Body of pancreas (tissue), 4 donors: ENCODE data around the gene HIVEP2. TPM values are rescaled to one million over a fixed set of nuclear protein-coding genes. Genes with fewer than 3 reads are reported as not detected.
A peak's percentile ranks its signal among the peaks of the same experiment; 100 is the strongest.

Experiments
- ATAC-seq: fragments of 150-250 bp; one replicate; pipeline ENCODE4 v1.9.1; 2016
- DNase-seq, 4 donors: peaks; one replicate each; pipeline ENCODE4 v3.0.0-alpha.2; 2019
- H3K27ac ChIP-seq, 4 donors: fragments of 200-600 bp; sonication (generic); 1 replicate in 3 of 4; 2 replicates in 1 of 4; pipeline versions ENCODE4 v1.5.1 to v1.6.1; 2016 to 2019; ENCODE audit warnings: mild to moderate bottlenecking in 1 of 4, mixed read lengths in 1 of 4, moderate library complexity in 1 of 4
- H3K27me3 ChIP-seq, 2 donors: fragments of 200-600 bp; sonication (generic); one replicate each; pipeline ENCODE4 v1.6.0; 2016; ENCODE audit warnings: mild to moderate bottlenecking in 1 of 2
- H3K36me3 ChIP-seq, 2 donors: fragments of 200-600 bp; sonication (generic); replicated peaks in 1 of 2; 2 replicates each; pipeline ENCODE4 v1.5.1; 2016; ENCODE audit warnings: low read depth in 2 of 2; ENCODE audit not compliant: insufficient read depth in 1 of 2
- H3K4me1 ChIP-seq: fragments of 200-600 bp; sonication (generic); one replicate; pipeline ENCODE4 v1.6.0; 2016
- H3K4me3 ChIP-seq, 2 donors: fragments of 200-600 bp; sonication (generic); 1 replicate in 1 of 2; 2 replicates in 1 of 2; pipeline ENCODE4 v1.5.1; 2016 to 2019
- H3K9me3 ChIP-seq, 3 donors: fragments of 200-600 bp; sonication (generic); 1 replicate in 2 of 3; 2 replicates in 1 of 3; pipeline ENCODE4 v1.5.1; 2016
- POLR2A ChIP-seq, 3 donors: fragments of 450-650 bp; IDR thresholded peaks; one replicate each; pipeline ENCODE4 v1.6.1; 2016; ENCODE audit warnings: antibody characterized with exemption in 3 of 3, mild to moderate bottlenecking in 2 of 3
- WGBS, 2 donors: methylation state at CpG; one replicate each; pipeline ENCODE4 v1.1.5; 2017; 5-methylcytosine and 5-hydroxymethylcytosine counted together
- intact Hi-C: fragments of 100-400 bp; cut with DNase I; formaldehyde crosslinking; loops from one replicate; pipeline ENCODE4 v1.15.1; 2023
- total RNA-seq, 2 donors: library from RNA; depleted of rRNA; stranded (reverse); fragments of >200 nt; gene quantifications; one replicate each; pipeline ENCODE4 v1.1.0, GENCODE V29; 2016
- TF ChIP-seq, protein P1 (sequence below), 7 experiments: fragments of 450-650 bp in 4 of 7; fragments of 200-600 bp in 3 of 7; sonication (generic) in 3 of 7; IDR thresholded peaks; one replicate each; pipeline ENCODE4 v1.5.1; 2016 to 2019; ENCODE audit warnings: antibody characterized with exemption in 7 of 7

Gene HIVEP2
- total RNA-seq, 2 donors from 2014 or later: 11.2 to 16.5 TPM

DNA sequence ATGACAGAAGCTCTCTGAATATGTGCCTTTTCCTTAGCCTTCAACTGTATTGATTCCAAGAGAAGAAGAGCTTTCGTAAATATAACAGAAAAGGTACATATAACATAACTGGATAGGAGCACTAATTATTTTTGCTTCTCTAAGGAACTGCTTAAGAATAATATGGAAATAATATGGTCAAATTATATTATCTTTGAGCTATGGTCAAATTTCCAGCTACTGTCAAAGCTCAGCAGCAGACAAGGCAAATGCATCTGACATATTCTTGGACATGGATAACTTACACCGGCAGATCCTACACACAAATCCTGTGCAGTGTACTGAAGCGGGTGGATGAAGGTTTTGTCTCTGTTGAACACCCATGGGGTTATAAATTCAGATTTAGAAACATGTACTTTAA lies 150.6 kb downstream of the HIVEP2 start:
- Histone ChIP-seq H3K27ac (no peak overlapping the region), H3K4me3 (no peak overlapping the region), H3K27me3 (no peaks in the 10 kb centered on the region), H3K9me3 (no peaks in the 10 kb centered on the region), H3K36me3 (no peaks in the 10 kb centered on the region), H3K4me1 (peaks cover 9% of the 10 kb centered on the region)
- 91 to 97% methylated on average over 3 of the region's 3 CpGs for WGBS, 2 donors
- DNase-seq: no peak
- intact Hi-C loops: no loop called here
- TF ChIP-seq, protein P1, sequence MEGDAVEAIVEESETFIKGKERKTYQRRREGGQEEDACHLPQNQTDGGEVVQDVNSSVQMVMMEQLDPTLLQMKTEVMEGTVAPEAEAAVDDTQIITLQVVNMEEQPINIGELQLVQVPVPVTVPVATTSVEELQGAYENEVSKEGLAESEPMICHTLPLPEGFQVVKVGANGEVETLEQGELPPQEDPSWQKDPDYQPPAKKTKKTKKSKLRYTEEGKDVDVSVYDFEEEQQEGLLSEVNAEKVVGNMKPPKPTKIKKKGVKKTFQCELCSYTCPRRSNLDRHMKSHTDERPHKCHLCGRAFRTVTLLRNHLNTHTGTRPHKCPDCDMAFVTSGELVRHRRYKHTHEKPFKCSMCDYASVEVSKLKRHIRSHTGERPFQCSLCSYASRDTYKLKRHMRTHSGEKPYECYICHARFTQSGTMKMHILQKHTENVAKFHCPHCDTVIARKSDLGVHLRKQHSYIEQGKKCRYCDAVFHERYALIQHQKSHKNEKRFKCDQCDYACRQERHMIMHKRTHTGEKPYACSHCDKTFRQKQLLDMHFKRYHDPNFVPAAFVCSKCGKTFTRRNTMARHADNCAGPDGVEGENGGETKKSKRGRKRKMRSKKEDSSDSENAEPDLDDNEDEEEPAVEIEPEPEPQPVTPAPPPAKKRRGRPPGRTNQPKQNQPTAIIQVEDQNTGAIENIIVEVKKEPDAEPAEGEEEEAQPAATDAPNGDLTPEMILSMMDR (IDR thresholded peaks at IDR 0.05): no peak
- no peak for TF ChIP-seq POLR2A (IDR thresholded peaks at IDR 0.05)
- no peak for ATAC-seq

DNA sequence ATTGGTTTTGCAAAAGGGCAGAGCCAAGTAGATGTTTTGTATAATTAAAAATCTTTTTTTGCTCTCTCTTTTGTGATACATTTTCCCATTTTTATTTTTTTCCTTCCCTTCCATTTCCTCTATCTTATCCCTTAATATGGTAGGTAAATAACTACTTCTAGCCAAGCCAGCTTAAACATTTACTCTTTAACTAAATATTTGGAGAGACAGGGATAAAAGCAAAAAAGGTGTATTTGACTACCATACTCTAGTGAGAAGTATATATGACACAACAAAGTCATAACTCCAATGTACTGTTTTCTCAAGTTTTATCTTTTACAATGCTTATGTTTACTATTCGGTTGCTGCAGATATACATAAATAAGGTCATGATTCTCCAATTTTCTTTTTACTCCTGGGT lies 154.7 kb downstream of the HIVEP2 start:
- H3K4me1 ChIP-seq: peaks cover 9% of the 10 kb centered on the region
- ATAC-seq (no peak), DNase-seq (no peak)
- intact Hi-C loops: no loop called here
- no peak overlapping the region for H3K27ac ChIP-seq
- no peak overlapping the region for H3K4me3 ChIP-seq
- no peaks in the 10 kb centered on the region for H3K9me3 ChIP-seq
- no peaks in the 10 kb centered on the region for H3K27me3 ChIP-seq
- no peak for TF ChIP-seq POLR2A (IDR thresholded peaks at IDR 0.05)
- WGBS, 2 donors: 53% methylated on average over 1 of the region's 1 CpG
- no peaks in the 10 kb centered on the region for H3K36me3 ChIP-seq

DNA sequence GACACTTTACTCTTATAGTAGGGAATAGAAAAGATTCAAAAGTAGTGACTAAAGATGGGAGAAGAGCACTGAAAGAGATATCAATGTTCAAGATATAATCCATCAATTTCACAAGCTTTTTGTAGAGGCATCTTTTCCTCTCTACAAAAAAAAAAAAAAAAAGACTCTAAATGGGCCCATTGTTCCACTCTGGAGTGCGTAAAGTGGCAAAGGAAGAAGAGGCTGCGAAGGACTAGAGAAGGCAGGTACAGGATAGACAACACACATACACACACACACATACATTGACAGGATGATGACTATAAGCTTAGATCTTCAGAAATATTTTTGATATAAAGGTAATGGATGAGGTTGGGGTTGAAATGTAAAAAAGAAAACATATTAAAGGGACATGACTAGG lies 157.6 kb downstream of the HIVEP2 start:
- DNase-seq (no peak), ATAC-seq (no peak)
- peaks cover 9% of the 10 kb centered on the region for H3K4me1 ChIP-seq
- WGBS, 2 donors: 88 to 92% methylated on average over 2 of the region's 2 CpGs
- H3K27me3 ChIP-seq: no peaks in the 10 kb centered on the region
- intact Hi-C loops: no loop called here
- H3K27ac ChIP-seq: no peak overlapping the region
- no peaks in the 10 kb centered on the region for H3K9me3 ChIP-seq
- H3K36me3 ChIP-seq: no peaks in the 10 kb centered on the region
- no peak overlapping the region for H3K4me3 ChIP-seq
- no peak for TF ChIP-seq POLR2A (IDR thresholded peaks at IDR 0.05)

DNA sequence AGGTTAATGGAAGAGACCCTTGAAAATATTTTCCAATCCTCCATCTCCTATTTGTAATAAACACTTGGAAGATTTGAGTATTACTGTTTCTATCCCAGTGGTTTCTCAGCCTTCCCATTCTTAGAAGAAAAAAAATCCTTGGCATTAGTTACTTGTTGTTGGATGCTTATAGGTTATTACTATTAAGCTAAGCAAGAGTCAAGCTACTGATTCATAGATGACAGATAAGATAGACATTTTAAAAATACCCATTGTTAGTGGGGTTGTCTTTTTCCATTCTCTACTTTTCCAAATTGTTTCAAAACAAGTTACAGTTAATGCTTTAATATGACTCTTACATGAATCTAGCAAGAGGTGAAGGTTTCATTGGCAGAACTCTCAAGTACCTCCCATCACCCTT lies 158.5 kb downstream of the HIVEP2 start:
- Histone ChIP-seq H3K9me3 (no peaks in the 10 kb centered on the region), H3K27me3 (no peaks in the 10 kb centered on the region), H3K36me3 (no peaks in the 10 kb centered on the region), H3K4me1 (peaks cover 9% of the 10 kb centered on the region), H3K4me3 (no peak overlapping the region), H3K27ac (no peak overlapping the region)
- DNase-seq (no peak), ATAC-seq (no peak)
- intact Hi-C loops: no loop called here
- TF ChIP-seq, protein P1 (IDR thresholded peaks at IDR 0.05): no peak
- no peak for TF ChIP-seq POLR2A (IDR thresholded peaks at IDR 0.05)

DNA sequence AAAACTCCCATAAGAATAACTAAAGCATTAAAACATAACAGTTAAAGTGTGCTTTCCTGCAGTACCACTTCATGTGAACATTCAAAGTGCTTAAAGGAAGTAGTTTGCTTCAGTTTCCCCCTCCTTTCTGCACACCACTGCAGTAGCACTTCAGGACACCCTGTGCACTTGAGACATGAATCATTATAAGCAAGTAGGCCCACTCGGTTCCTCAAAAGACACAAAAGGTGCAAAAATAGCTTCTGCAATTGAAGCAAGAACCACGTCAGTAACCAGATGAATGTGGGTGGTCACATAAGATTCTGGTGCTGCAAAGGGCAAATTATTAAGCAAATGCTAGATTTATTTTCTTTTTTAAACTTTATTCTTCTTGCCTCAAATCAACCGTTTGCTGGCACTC lies 160.6 kb downstream of the HIVEP2 start:
- H3K4me1 ChIP-seq: no peaks in the 10 kb centered on the region
- intact Hi-C loops: no loop called here
- H3K36me3 ChIP-seq: no peaks in the 10 kb centered on the region
- ATAC-seq (no peak), DNase-seq (peak in 1 of 4 donors; percentile 42)
- no peak overlapping the region for H3K27ac ChIP-seq
- 75 to 87% methylated on average over 3 of the region's 3 CpGs for WGBS, 2 donors
- no peak for TF ChIP-seq POLR2A (IDR thresholded peaks at IDR 0.05)
- TF ChIP-seq, protein P1 (IDR thresholded peaks at IDR 0.05): no peak
- H3K27me3 ChIP-seq: no peaks in the 10 kb centered on the region
- H3K9me3 ChIP-seq: no peaks in the 10 kb centered on the region
- H3K4me3 ChIP-seq: no peak overlapping the region

DNA sequence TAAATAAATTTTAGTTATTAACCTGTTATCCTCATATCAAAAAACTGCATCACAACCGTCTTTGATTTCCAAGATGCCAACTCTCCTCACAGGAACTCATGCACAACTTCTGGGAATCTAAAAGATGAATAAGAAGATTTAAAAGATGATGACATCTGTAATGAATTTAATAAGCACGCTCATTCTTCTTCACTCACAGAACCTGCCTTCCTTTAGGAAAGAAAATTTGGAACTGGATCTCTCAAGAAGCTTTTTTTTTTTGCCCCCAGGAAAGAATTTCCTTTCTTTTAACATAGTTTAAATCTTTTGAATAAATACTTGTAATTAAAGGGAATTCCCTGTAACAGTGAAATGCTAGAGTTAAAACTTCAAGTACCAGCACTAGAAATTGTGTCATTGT lies 161.5 kb downstream of the HIVEP2 start:
- DNase-seq (no peak), ATAC-seq (no peak)
- Histone ChIP-seq H3K36me3 (no peaks in the 10 kb centered on the region), H3K27me3 (no peaks in the 10 kb centered on the region), H3K27ac (no peak overlapping the region), H3K4me3 (no peak overlapping the region), H3K9me3 (no peaks in the 10 kb centered on the region), H3K4me1 (no peaks in the 10 kb centered on the region)
- TF ChIP-seq, protein P1 (IDR thresholded peaks at IDR 0.05): no peak
- TF ChIP-seq POLR2A (IDR thresholded peaks at IDR 0.05): no peak
- intact Hi-C loops: no loop called here
- 88 to 92% methylated on average over 2 of the region's 2 CpGs for WGBS, 2 donors
